Measurements from ENCODE around the gene CXCR1.

Gene CXCR1

DNA sequence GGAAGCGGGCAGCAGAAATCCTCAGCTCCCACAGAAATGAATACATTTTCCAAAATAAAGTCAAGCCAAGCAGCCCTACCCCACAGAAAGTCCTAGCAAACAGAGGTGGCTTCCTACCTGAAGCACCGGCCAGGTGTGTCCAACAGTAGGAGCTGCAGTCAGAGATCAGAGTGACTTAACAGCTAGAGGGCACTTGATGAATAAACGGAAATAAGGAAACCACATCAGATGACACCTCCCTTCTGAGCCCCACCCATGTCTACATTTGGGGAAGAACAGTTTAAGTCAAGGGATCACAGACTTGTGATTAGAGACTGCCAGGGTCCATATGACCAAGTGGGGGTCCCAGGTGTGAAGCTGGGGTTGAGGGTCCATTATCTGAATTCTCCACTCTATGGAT lies at the start of gene CXCR1:
TSS of gene CXCR1 (minus strand) at position 172 of the 400 bp plus-strand sequence. CDS start 1,751 bp downstream, outside the sequence.
- no peak within 1 kb of the TSS for H3K27ac ChIP-seq (ENCODE audit: low read depth in 2 of 2, low read length in 2 of 2)
- no peaks in the 10 kb centered on the region for H3K9me3 ChIP-seq (ENCODE audit: control insufficient read depth in 2 of 2, low read length in 2 of 2)
- no peak within 1 kb of the TSS for H3K9ac ChIP-seq (ENCODE audit: low read depth in 1 of 2, low read length in 2 of 2)
- no peaks in the 10 kb centered on the region for H3K4me1 ChIP-seq (ENCODE audit: control insufficient read depth in 2 of 2, insufficient read depth in 2 of 2, low read length in 2 of 2)
- H3K36me3 ChIP-seq (ENCODE audit: control insufficient read depth in 2 of 2, insufficient read depth in 2 of 2, low read length in 2 of 2): no peaks in the 10 kb centered on the region
- no peak within 1 kb of the TSS for H3K4me3 ChIP-seq (ENCODE audit: low read length in 2 of 2)
- H3K27me3 ChIP-seq (ENCODE audit: control insufficient read depth in 2 of 2, insufficient read depth in 2 of 2, low read length in 2 of 2): peaks cover 0 to 3% of the 10 kb centered on the region in 2 donors

GRCh38 chr2:218216336-218216673 lies 49.5 kb upstream of the CXCR1 start:
- Histone ChIP-seq H3K9me3 (ENCODE audit: control insufficient read depth in 2 of 2, low read length in 2 of 2) (no peaks in the 10 kb centered on the region), H3K9ac (ENCODE audit: low read depth in 1 of 2, low read length in 2 of 2) (peak overlapping the region; percentile 89 to 92), H3K27ac (ENCODE audit: low read depth in 2 of 2, low read length in 2 of 2) (peak overlapping the region; percentile 96 to 98), H3K36me3 (ENCODE audit: control insufficient read depth in 2 of 2, insufficient read depth in 2 of 2, low read length in 2 of 2) (peaks cover 4 to 13% of the 10 kb centered on the region in 2 donors), H3K4me3 (ENCODE audit: low read length in 2 of 2) (peak overlapping the region; percentile 94 to 96), H3K27me3 (ENCODE audit: control insufficient read depth in 2 of 2, insufficient read depth in 2 of 2, low read length in 2 of 2) (no peaks in the 10 kb centered on the region), H3K4me1 (ENCODE audit: control insufficient read depth in 2 of 2, insufficient read depth in 2 of 2, low read length in 2 of 2) (peaks cover 30 to 34% of the 10 kb centered on the region in 2 donors)

GRCh38 chr2:218214116-218214515 lies 47.4 kb upstream of the CXCR1 start:
- no peaks in the 10 kb centered on the region for H3K27me3 ChIP-seq (ENCODE audit: control insufficient read depth in 2 of 2, insufficient read depth in 2 of 2, low read length in 2 of 2)
- H3K4me3 ChIP-seq (ENCODE audit: low read length in 2 of 2): no peak overlapping the region
- H3K27ac ChIP-seq (ENCODE audit: low read depth in 2 of 2, low read length in 2 of 2): no peak overlapping the region
- peaks cover 14 to 17% of the 10 kb centered on the region in 2 donors for H3K4me1 ChIP-seq (ENCODE audit: control insufficient read depth in 2 of 2, insufficient read depth in 2 of 2, low read length in 2 of 2)
- no peaks in the 10 kb centered on the region for H3K9me3 ChIP-seq (ENCODE audit: control insufficient read depth in 2 of 2, low read length in 2 of 2)
- no peak overlapping the region for H3K9ac ChIP-seq (ENCODE audit: low read depth in 1 of 2, low read length in 2 of 2)
- H3K36me3 ChIP-seq (ENCODE audit: control insufficient read depth in 2 of 2, insufficient read depth in 2 of 2, low read length in 2 of 2): no peaks in the 10 kb centered on the region

DNA sequence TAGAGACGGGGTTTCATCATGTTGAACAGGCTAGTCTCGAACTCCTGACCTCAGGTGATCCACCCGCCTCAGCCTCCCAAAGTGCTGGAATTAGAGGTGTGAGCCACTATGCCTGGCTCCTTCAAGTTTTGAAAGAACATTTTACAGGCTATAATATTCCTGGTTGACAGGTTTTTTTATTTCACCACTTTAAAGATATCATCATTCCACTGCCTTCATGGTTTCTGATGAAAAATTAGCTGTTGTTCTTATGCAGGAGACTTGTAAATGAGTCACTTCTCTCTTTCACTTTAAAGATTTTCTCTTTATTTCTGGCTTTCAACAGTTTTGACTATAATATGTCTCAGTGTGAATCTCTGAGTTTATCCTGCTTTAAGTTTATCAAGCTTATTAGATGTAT lies 42.3 kb upstream of the CXCR1 start:
- H3K27ac ChIP-seq (ENCODE audit: low read depth in 2 of 2, low read length in 2 of 2): no peak overlapping the region
- no peaks in the 10 kb centered on the region for H3K36me3 ChIP-seq (ENCODE audit: control insufficient read depth in 2 of 2, insufficient read depth in 2 of 2, low read length in 2 of 2)
- no peaks in the 10 kb centered on the region for H3K4me1 ChIP-seq (ENCODE audit: control insufficient read depth in 2 of 2, insufficient read depth in 2 of 2, low read length in 2 of 2)
- H3K27me3 ChIP-seq (ENCODE audit: control insufficient read depth in 2 of 2, insufficient read depth in 2 of 2, low read length in 2 of 2): no peaks in the 10 kb centered on the region
- no peak overlapping the region for H3K4me3 ChIP-seq (ENCODE audit: low read length in 2 of 2)
- no peaks in the 10 kb centered on the region for H3K9me3 ChIP-seq (ENCODE audit: control insufficient read depth in 2 of 2, low read length in 2 of 2)
- H3K9ac ChIP-seq (ENCODE audit: low read depth in 1 of 2, low read length in 2 of 2): no peak overlapping the region

- H3K36me3 ChIP-seq (ENCODE audit: control insufficient read depth in 2 of 2, insufficient read depth in 2 of 2, low read length in 2 of 2): no peaks in the 10 kb centered on the region
- H3K4me1 ChIP-seq (ENCODE audit: control insufficient read depth in 2 of 2, insufficient read depth in 2 of 2, low read length in 2 of 2): peaks cover 0 to 4% of the 10 kb centered on the region in 2 donors
Measured at GRCh38 chr2:218202266-218202665, 35.5 kb upstream of the CXCR1 start.

DNA sequence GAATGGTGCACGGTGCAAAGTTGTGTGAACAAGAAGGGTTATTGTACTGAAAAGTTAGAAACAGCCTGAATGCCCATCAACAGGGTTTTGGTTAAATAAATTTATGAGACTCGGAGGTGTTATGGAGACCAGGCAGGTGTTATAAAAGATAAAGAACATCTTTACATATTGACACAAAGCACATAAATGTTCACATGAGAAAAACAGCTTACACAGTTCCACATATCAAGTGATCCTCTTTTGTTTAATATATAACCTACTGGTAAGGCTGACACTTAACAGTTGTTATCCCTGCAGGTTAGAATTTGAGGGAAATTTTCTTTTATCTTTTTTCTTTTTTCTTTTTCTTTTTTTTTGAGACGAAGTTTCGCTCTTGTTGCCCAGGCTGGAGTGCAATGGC lies 30.2 kb upstream of the CXCR1 start:
- Histone ChIP-seq H3K27ac (ENCODE audit: low read depth in 2 of 2, low read length in 2 of 2) (no peak overlapping the region), H3K9ac (ENCODE audit: low read depth in 1 of 2, low read length in 2 of 2) (no peak overlapping the region), H3K9me3 (ENCODE audit: control insufficient read depth in 2 of 2, low read length in 2 of 2) (no peaks in the 10 kb centered on the region), H3K4me1 (ENCODE audit: control insufficient read depth in 2 of 2, insufficient read depth in 2 of 2, low read length in 2 of 2) (peaks cover 0 to 9% of the 10 kb centered on the region in 2 donors), H3K36me3 (ENCODE audit: control insufficient read depth in 2 of 2, insufficient read depth in 2 of 2, low read length in 2 of 2) (no peaks in the 10 kb centered on the region), H3K4me3 (ENCODE audit: low read length in 2 of 2) (no peak overlapping the region), H3K27me3 (ENCODE audit: control insufficient read depth in 2 of 2, insufficient read depth in 2 of 2, low read length in 2 of 2) (no peaks in the 10 kb centered on the region)

More at GRCh38 chr2:218202266-218202665, 35.5 kb upstream of the CXCR1 start:
- no peak overlapping the region for H3K4me3 ChIP-seq (ENCODE audit: low read length in 2 of 2)
- H3K9ac ChIP-seq (ENCODE audit: low read depth in 1 of 2, low read length in 2 of 2): no peak overlapping the region
- H3K27ac ChIP-seq (ENCODE audit: low read depth in 2 of 2, low read length in 2 of 2): no peak overlapping the region
- H3K9me3 ChIP-seq (ENCODE audit: control insufficient read depth in 2 of 2, low read length in 2 of 2): no peaks in the 10 kb centered on the region
- H3K27me3 ChIP-seq (ENCODE audit: control insufficient read depth in 2 of 2, insufficient read depth in 2 of 2, low read length in 2 of 2): no peaks in the 10 kb centered on the region

DNA sequence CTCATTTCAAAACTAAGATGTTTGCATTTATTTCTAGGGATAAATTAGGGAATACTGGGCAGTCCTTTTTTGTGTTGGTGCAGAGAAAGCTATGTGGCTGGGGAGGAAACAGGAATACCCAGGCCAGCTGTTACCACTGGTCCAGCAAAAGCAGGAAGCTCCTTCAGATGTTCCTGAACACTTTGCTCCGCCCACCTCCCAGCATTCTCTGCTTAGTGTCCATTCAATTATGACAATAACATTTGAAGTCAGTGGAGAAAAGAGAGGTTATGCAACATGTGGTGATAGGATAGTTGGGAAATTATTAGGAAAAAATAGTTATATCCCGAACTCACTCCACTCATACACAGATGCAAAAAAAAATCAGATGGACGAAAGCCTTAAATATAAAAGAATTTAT lies 28.1 kb upstream of the CXCR1 start:
- Histone ChIP-seq H3K9ac (ENCODE audit: low read depth in 1 of 2, low read length in 2 of 2) (no peak overlapping the region), H3K9me3 (ENCODE audit: control insufficient read depth in 2 of 2, low read length in 2 of 2) (no peaks in the 10 kb centered on the region), H3K4me3 (ENCODE audit: low read length in 2 of 2) (no peak overlapping the region), H3K27me3 (ENCODE audit: control insufficient read depth in 2 of 2, insufficient read depth in 2 of 2, low read length in 2 of 2) (no peaks in the 10 kb centered on the region), H3K4me1 (ENCODE audit: control insufficient read depth in 2 of 2, insufficient read depth in 2 of 2, low read length in 2 of 2) (peaks cover 0 to 9% of the 10 kb centered on the region in 2 donors), H3K36me3 (ENCODE audit: control insufficient read depth in 2 of 2, insufficient read depth in 2 of 2, low read length in 2 of 2) (no peaks in the 10 kb centered on the region), H3K27ac (ENCODE audit: low read depth in 2 of 2, low read length in 2 of 2) (no peak overlapping the region)

- Histone ChIP-seq H3K27me3 (ENCODE audit: control insufficient read depth in 2 of 2, insufficient read depth in 2 of 2, low read length in 2 of 2) (no peaks in the 10 kb centered on the region), H3K9ac (ENCODE audit: low read depth in 1 of 2, low read length in 2 of 2) (no peak overlapping the region), H3K36me3 (ENCODE audit: control insufficient read depth in 2 of 2, insufficient read depth in 2 of 2, low read length in 2 of 2) (no peaks in the 10 kb centered on the region), H3K4me3 (ENCODE audit: low read length in 2 of 2) (no peak overlapping the region), H3K9me3 (ENCODE audit: control insufficient read depth in 2 of 2, low read length in 2 of 2) (no peaks in the 10 kb centered on the region), H3K4me1 (ENCODE audit: control insufficient read depth in 2 of 2, insufficient read depth in 2 of 2, low read length in 2 of 2) (peaks cover 0 to 9% of the 10 kb centered on the region in 2 donors), H3K27ac (ENCODE audit: low read depth in 2 of 2, low read length in 2 of 2) (no peak overlapping the region)
Measured at GRCh38 chr2:218193701-218194100, 26.9 kb upstream of the CXCR1 start.

GRCh38 chr2:218192902-218193430 lies 26.2 kb upstream of the CXCR1 start:
- Histone ChIP-seq H3K4me1 (ENCODE audit: control insufficient read depth in 2 of 2, insufficient read depth in 2 of 2, low read length in 2 of 2) (peaks cover 0 to 9% of the 10 kb centered on the region in 2 donors), H3K9ac (ENCODE audit: low read depth in 1 of 2, low read length in 2 of 2) (no peak overlapping the region), H3K27me3 (ENCODE audit: control insufficient read depth in 2 of 2, insufficient read depth in 2 of 2, low read length in 2 of 2) (no peaks in the 10 kb centered on the region), H3K36me3 (ENCODE audit: control insufficient read depth in 2 of 2, insufficient read depth in 2 of 2, low read length in 2 of 2) (no peaks in the 10 kb centered on the region), H3K4me3 (ENCODE audit: low read length in 2 of 2) (no peak overlapping the region), H3K9me3 (ENCODE audit: control insufficient read depth in 2 of 2, low read length in 2 of 2) (no peaks in the 10 kb centered on the region), H3K27ac (ENCODE audit: low read depth in 2 of 2, low read length in 2 of 2) (no peak overlapping the region)

DNA sequence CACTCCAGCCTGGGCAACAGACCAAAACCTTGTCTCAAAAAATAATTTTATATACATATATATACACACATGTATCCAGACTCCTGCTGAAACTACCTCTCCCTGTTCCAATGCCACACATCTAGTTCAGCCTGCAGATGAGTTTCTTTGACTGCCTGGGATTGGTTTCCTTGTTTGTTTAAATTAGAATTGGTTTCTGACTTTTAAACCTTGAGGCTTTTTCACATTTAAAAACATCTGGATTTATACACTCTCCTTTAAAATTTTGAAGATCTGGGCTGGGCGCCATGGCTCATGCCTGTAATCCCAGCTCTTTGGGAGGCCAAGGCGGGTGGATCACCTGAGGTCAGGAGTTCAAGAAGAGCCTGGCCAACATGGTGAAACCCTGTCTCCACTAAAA lies 21.8 kb upstream of the CXCR1 start:
- no peak overlapping the region for H3K27ac ChIP-seq (ENCODE audit: low read depth in 2 of 2, low read length in 2 of 2)
- no peaks in the 10 kb centered on the region for H3K36me3 ChIP-seq (ENCODE audit: control insufficient read depth in 2 of 2, insufficient read depth in 2 of 2, low read length in 2 of 2)
- H3K4me1 ChIP-seq (ENCODE audit: control insufficient read depth in 2 of 2, insufficient read depth in 2 of 2, low read length in 2 of 2): peaks cover 5 to 7% of the 10 kb centered on the region in 2 donors
- no peaks in the 10 kb centered on the region for H3K27me3 ChIP-seq (ENCODE audit: control insufficient read depth in 2 of 2, insufficient read depth in 2 of 2, low read length in 2 of 2)
- no peak overlapping the region for H3K9ac ChIP-seq (ENCODE audit: low read depth in 1 of 2, low read length in 2 of 2)
- no peak overlapping the region for H3K4me3 ChIP-seq (ENCODE audit: low read length in 2 of 2)
- H3K9me3 ChIP-seq (ENCODE audit: control insufficient read depth in 2 of 2, low read length in 2 of 2): no peaks in the 10 kb centered on the region

All from mucosa of rectum (tissue), 2 donors.